Ishikawa (cell line): ENCODE measurements around the gene SLC26A6.

ENCODE experiments used
- CEBPB ChIP-seq: IDR thresholded peaks from 2 replicates; pipeline ENCODE4 v1.6.1; 2012
- CREB1 ChIP-seq: IDR thresholded peaks from 2 replicates; pipeline ENCODE4 v1.6.1; 2012; ENCODE audit warnings: low read depth
- EGR1 ChIP-seq: IDR thresholded peaks from 2 replicates; pipeline ENCODE4 v1.6.1; 2012
- EP300 ChIP-seq: IDR thresholded peaks from 2 replicates; pipeline ENCODE4 v1.6.1; 2012; ENCODE audit warnings: borderline replicate concordance
- FOXM1 ChIP-seq: IDR thresholded peaks from 2 replicates; pipeline ENCODE4 v1.6.1; 2012; ENCODE audit warnings: low read depth, borderline replicate concordance
- NFIC ChIP-seq: IDR thresholded peaks from 2 replicates; pipeline ENCODE4 v1.6.1; 2012
- RAD21 ChIP-seq: IDR thresholded peaks from 2 replicates; pipeline ENCODE4 v1.6.1; 2012; ENCODE audit warnings: low read depth
- TAF1 ChIP-seq: IDR thresholded peaks from 2 replicates; pipeline ENCODE4 v1.6.1; 2012; ENCODE audit warnings: low read depth, mild to moderate bottlenecking
- TCF12 ChIP-seq: IDR thresholded peaks from 2 replicates; pipeline ENCODE4 v1.6.1; 2012; ENCODE audit warnings: low read depth
- TEAD4 ChIP-seq: IDR thresholded peaks from 2 replicates; pipeline ENCODE4 v1.6.1; 2012
- USF1 ChIP-seq: IDR thresholded peaks from 2 replicates; pipeline ENCODE4 v1.6.1; 2012
- YY1 ChIP-seq: IDR thresholded peaks from 2 replicates; pipeline ENCODE4 v1.6.1; 2012; ENCODE audit warnings: low read depth
- ZBTB7A ChIP-seq: IDR thresholded peaks from 2 replicates; pipeline ENCODE4 v1.6.1; 2012; ENCODE audit warnings: low read depth
- TF ChIP-seq, protein P1 (sequence below): IDR thresholded peaks from 2 replicates; pipeline ENCODE4 v1.6.1; 2012
- TF ChIP-seq, protein P2 (sequence below): IDR thresholded peaks from 2 replicates; pipeline ENCODE4 v1.6.1; 2012; ENCODE audit warnings: low read depth, mild to moderate bottlenecking

SLC26A6 gene

DNA sequence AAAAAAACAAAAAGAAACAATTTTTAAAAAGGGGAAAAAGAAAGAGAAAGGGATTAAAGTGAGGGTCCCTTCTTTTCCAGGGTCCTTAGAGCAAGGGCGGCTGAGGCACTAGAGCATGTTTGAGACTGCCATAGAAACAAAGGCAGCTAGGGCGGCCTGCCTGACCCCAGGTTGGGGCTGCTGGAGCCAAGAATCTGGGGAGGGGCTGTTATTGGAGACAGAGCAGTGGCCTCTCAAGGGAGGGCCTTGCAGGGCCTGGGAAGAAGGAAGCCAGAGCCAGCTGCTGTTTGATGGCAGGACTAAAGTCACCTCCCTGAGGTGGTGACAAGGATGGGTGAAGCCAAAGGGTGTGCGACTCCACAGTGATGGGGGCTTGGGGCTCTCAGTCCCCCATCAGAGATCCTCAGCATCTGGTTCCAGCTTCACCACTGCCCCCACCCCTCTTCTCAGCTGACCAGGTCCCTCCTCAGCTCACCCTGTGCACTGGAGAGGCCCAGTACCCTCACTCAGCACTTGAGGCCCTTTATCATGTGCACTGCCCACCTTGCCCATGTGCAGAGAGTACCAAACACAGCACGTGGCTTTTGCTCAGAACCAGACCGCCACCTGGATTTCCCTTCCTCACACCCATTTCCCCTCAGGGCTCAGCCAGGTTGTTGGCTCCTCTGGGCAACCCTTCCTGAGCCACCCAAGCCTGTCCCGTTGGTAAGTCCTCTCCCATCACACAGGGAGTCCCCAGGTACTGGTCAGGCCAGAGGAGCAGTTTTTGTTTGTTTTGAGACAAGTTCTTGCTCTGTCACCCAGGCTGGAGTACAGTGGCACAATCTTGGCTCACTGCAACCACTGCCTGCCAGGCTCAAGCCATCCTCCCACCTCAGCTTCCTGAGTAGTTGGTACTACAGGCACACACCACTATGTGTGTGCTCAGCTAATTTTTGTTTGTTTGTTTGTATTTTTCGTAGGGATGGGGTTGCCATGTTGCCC is 15.4 kb downstream of the SLC26A6 start:
- TF ChIP-seq CEBPB (no peak), ZBTB7A (no peak), NFIC (no peak), RAD21 (no peak), TEAD4 (no peak), EGR1 (no peak)

DNA sequence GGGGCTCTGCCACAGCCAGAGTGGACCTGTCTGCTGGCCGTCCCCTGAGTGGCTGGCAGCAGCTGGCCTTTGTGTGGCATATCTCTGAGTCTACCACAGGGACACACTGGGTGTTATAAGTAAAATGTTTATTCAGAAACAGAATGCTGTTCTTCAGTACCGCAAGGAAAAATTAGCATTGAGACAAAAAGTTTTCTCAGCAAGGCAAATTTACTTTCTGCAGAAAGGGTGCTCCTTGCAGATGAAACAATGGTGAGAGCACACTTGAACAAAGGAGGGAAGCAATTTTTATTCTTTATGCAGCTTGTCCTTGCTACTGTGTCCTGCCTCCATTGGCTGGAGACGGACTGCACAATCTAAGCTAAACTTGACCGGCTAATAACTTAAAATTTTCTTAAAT is 17.7 kb downstream of the SLC26A6 start:
- TF ChIP-seq TEAD4 (no peak), RAD21 (no peak), TAF1 (no peak), EP300 (no peak), YY1 (no peak), USF1 (peak; percentile 47; the same call in 1 of the 2 replicates), ZBTB7A (no peak), CREB1 (no peak), NFIC (no peak), EGR1 (no peak), FOXM1 (no peak), TCF12 (0 out of 2 replicates have a peak, but pooled peaks have one; percentile 19)
- TF ChIP-seq, protein P1, sequence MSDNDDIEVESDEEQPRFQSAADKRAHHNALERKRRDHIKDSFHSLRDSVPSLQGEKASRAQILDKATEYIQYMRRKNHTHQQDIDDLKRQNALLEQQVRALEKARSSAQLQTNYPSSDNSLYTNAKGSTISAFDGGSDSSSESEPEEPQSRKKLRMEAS, result no peak

DNA sequence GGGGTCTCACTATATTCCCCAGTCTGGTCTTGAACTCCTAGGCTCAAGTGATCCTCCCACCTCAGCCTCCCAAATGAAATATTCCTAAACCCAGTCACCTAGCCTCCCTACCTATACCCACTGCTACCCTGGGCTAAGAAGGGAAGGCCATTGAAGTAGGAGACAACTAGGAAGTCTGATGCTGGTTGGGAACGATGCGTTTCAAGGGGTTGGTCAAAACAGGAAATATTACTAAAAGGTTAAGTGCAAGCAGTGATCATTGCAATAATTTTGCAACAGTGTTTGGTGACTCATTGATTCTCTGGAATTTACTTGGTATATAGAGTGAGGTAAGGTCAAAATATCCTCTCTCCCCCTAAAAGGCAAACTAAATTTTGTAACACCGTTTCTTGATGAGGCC is 21.2 kb downstream of the SLC26A6 start:
- TF ChIP-seq TAF1 (no peak), RAD21 (no peak), TEAD4 (no peak), NFIC (no peak), CEBPB (no peak), CREB1 (no peak), TCF12 (no peak)

- no peak for TF ChIP-seq TCF12
- no peak for TF ChIP-seq FOXM1
- TF ChIP-seq RAD21, result no peak
- TF ChIP-seq USF1, result no peak
- TF ChIP-seq EGR1, result no peak
- TF ChIP-seq, protein P2, sequence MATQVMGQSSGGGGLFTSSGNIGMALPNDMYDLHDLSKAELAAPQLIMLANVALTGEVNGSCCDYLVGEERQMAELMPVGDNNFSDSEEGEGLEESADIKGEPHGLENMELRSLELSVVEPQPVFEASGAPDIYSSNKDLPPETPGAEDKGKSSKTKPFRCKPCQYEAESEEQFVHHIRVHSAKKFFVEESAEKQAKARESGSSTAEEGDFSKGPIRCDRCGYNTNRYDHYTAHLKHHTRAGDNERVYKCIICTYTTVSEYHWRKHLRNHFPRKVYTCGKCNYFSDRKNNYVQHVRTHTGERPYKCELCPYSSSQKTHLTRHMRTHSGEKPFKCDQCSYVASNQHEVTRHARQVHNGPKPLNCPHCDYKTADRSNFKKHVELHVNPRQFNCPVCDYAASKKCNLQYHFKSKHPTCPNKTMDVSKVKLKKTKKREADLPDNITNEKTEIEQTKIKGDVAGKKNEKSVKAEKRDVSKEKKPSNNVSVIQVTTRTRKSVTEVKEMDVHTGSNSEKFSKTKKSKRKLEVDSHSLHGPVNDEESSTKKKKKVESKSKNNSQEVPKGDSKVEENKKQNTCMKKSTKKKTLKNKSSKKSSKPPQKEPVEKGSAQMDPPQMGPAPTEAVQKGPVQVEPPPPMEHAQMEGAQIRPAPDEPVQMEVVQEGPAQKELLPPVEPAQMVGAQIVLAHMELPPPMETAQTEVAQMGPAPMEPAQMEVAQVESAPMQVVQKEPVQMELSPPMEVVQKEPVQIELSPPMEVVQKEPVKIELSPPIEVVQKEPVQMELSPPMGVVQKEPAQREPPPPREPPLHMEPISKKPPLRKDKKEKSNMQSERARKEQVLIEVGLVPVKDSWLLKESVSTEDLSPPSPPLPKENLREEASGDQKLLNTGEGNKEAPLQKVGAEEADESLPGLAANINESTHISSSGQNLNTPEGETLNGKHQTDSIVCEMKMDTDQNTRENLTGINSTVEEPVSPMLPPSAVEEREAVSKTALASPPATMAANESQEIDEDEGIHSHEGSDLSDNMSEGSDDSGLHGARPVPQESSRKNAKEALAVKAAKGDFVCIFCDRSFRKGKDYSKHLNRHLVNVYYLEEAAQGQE, result no peak
- TF ChIP-seq CREB1, result no peak
- TF ChIP-seq NFIC, result no peak
- no peak for TF ChIP-seq TEAD4
- no peak for TF ChIP-seq TAF1
- TF ChIP-seq EP300, result no peak
- no peak for TF ChIP-seq YY1
- TF ChIP-seq, protein P1, result no peak
- no peak for TF ChIP-seq CEBPB
- no peak for TF ChIP-seq ZBTB7A
Measured at GRCh38 chr3:48612309-48612708, 23.0 kb downstream of the SLC26A6 start.

- TF ChIP-seq YY1, result peak; percentile 97
- TF ChIP-seq EP300, result no peak; the same call in 1 of the 2 replicates
- TF ChIP-seq TCF12, result 0 out of 2 replicates have a peak, but pooled peaks have one; percentile 49
- TF ChIP-seq NFIC, result no peak
- peak; percentile 96 for TF ChIP-seq TAF1
- 0 out of 2 replicates have a peak, but pooled peaks have one; percentile 31 for TF ChIP-seq TEAD4
- no peak for TF ChIP-seq USF1
- TF ChIP-seq CEBPB, result no peak
- no peak for TF ChIP-seq FOXM1
- TF ChIP-seq, protein P1, result peak; percentile 88
- TF ChIP-seq RAD21, result peak; percentile 33; the same call in 1 of the 2 replicates
- TF ChIP-seq ZBTB7A, result no peak
- TF ChIP-seq CREB1, result no peak
- TF ChIP-seq, protein P2, result no peak
- peak; percentile 87 for TF ChIP-seq EGR1
Measured at GRCh38 chr3:48609088-48610005, 25.9 kb downstream of the SLC26A6 start, which contains the start of gene UQCRC1. Gene UQCRC1, minus strand, starts transcription at chr3:48609646. Its CDS starts 26 bp downstream, at chr3:48609620.
